CMK (cell line): ENCODE measurements around the gene RBX1.
"Not testable (repeated sequence)": the region's sequence is repeated elsewhere in the genome, so short reads cannot be mapped to it uniquely, and the experiment has no call there.

ENCODE experiments used
- DNase-seq: peaks from one replicate; pipeline ENCODE4 v3.0.0-alpha.2; 2010; ENCODE audit warnings: low read depth

The RBX1 gene

DNA sequence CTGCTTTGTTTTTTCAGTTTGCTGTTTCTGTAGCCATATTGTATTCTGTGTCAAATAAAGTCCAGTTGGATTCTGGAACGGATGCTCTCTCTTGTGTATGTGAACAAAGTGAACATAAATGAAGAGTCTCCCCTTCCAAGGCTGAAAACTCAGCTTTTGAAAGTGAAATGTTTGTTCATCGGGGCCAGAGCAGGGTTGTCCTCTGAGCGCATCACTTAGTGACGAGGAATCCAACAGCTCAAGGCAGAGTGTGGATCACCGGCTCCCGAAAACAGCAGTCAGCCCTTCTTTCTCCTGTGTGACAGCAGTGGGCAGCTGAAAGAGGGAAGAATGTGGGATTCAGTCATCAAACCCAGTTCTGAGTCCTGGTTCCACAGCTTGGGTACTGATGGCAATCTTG lies 21.4 kb downstream of the RBX1 start:
- DNase-seq = no peak

DNA sequence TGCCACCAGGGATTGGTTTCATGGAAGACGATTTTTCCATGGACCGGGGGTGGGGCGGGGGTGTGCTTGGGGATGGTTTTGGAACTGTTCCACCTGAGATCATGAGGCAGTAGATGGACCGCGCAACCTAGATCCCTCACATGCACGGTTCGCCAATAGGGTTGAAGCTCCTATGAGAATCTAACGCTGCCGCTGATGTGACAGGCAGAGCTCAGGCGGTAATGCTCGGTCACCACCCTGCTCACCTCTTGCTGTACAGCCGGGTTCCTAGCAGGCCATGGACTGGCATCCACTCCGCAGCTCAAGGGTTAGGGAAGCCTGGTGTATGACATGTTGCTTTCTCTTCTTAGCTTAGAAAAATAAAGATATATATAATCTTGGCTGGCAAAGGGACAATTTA lies 22.0 kb downstream of the RBX1 start:
- no peak for DNase-seq

DNA sequence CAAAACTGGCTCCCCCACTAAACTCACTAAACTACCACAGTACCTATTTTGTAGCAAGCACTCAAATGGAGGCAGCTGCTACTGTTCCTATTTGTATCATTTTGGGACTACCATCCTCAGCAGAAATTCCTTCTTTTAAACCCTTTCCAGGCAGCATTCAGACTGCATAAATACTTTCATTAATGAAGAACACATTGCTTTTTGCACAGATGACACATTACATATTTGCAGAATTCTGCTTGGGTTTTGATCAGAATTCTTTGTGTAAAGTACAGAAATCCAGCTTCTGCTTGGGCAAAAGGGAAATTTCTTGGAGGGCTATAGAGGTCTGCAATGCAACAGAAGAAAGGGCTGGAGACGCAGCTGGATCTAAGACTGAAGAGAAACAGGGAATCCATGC lies 24.2 kb downstream of the RBX1 start:
- no peak for DNase-seq

DNA sequence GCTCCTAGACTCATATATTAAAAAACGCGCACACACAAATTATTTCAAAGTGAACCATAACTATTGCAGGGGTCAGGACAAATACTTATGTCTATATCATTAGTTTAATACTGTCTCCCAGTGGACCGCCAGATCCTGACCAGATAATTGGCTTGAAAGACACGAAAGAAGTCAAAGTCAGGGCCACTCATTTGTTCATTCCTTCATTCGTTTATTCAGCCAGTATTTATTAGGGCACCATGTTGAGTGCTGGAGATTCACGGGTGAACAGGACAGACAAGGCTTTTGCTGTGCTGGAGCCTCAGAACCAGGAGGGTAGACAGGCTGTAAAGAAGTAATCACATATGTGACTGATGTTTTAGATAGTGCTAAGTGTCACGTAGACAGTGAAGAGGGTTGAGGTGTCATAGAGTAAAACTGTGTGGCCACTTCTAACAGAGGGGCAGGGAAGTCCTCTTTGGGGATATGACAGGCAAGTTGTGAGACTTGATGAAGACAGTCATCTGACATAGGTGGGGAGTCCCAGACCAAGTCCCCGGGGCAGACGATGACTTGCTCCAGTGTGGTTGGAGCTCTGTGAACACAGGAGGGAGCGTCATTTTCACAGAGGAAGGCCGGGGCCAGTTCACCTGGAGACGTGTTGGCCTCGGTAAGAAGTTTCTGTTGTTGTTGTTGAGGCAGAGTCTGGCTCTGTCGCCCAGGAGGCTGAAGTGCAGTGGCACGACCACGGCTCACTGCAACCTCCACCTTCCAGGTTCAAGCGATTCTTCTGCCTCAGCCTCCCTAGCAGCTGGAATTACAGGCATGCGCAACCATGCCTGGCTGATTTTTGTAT lies 25.9 kb downstream of the RBX1 start:
- DNase-seq = no peak

DNA sequence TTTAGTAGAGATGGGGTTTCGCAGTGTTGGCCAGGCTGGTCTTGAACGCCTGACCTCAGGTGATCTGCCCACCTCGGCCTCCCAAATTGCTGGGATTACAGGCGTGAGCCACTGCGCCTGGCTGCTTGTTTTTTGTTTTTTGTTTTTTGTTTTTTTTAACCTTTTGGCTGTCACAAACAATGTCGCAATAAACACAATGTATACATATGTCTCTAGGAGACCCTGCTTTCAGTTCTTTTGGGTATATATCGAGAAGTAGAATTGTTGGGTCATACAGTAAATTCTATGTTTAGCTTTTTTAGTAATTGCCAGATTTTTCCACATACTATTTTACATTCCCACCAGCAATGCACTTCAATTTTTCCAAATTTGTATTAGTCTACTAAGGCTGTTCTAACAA lies 28.0 kb downstream of the RBX1 start:
- no peak for DNase-seq

DNA sequence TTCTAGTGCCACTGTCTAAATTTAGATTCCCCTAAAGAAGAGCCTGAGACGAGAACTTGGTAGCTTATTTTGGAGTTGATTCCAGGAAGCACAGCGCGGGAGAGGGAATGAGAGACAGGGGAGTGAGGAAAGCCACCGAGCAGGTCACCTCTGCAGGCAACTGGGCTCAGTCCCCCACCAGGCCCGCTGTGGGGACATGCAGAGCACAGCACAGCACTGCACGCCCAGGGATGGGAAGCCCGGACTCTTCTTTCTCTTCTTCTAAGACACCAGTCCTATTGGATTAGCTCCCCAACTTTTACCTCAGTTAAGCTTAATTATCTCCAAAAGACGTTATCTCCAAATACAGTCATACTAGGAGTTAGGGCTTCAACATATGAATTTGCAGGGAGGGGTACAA lies 28.7 kb downstream of the RBX1 start:
- DNase-seq = no peak

DNA sequence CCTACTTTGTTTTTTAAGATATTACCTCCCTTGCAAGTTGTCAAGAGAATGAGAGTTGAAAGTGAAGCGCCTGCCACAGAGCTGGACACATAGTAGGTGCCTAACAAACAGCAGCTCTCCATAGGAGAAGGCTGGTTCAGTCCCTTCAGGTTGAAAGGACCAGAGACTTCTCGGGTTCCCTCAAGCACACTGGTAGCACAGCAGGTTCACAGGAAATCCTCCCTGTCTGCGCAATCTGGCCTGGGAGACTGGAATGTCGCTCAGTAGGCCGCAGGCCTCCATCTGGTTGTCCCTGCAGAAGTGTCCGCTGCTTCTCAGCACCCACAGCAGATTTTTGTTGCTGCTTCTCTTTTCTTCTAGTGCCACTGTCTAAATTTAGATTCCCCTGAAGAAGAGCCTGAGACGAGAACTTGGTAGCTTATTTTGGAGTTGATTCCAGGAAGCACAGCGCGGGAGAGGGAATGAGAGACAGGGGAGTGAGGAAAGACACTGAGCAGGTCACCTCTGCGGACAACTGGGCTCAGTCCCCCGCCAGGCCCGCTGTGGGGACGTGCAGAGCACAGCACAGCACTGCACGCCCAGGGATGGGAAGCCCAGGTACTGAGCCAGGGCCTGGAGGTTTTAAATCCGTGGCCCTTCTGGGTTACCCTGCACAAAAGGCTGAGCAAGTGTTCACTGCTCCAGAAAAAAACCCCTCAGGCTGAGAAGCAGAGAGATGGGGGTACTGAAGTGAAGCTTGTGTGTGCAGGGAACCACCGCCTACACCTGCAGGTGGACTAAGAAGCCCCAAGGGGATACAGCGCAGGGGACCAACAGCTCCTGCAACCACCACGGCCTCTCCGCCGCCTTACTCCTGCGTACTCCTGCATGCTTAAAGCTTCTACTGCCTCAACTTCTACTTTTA lies 31.6 kb downstream of the RBX1 start:
- no peak for DNase-seq

DNA sequence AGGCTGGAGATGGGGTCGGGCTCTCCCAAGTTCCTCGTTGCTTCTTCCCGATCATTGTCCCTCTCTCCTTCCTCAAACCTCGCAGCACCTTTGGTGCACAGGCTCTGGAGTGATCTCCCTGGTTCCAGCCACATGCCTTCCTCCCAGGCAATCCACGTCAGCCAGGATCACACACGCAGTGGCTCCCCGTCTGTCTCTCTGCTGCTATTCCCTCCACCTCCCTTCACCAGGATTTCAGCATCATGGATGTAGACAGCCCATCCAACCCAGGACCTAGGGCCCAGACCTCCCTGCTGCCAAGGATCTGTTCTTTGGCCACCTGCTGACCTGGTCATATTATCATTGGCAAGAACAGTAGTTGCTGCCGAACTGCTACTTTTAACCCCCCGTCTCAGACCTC lies 40.1 kb downstream of the RBX1 start:
- DNase-seq = no peak

DNA sequence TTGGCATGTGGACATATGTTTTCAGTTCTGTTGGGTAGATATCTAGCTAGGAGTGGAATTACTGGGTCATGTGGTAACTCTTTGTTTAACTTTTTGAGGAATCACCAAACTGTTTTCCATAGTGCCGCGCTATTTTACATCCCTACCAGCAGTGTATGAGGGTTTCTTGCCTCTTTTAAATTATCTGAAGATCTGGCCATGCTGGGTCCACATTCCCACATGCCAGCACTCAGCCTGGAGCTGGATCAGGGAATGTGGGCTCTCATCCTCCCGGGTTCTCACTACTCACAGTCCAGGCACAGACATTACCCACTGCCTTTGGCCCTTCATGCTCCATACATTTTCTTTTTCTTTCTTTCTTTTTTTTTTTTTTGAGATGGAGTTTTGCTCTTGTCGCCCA lies 44.6 kb downstream of the RBX1 start:
- DNase-seq = no peak

DNA sequence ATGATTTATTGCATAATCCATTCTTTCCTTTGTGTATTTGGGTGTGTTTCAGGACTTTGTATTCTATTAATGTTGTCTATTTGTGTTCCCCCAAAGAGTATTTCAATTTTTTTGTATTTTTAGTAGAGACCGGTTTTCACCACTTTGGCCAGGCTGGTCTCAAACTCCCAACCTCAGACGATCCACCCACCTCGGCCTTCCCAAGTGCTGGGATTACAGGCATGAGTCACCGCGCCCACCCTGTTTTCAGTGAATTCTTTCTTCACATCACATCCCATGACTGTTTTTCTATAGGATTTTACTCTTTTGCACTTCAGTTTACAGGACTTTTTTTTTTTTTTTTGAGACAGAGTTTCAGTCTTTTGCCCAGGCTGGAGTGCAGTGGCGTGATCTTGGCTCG lies 46.3 kb downstream of the RBX1 start:
- no peak for DNase-seq

DNA sequence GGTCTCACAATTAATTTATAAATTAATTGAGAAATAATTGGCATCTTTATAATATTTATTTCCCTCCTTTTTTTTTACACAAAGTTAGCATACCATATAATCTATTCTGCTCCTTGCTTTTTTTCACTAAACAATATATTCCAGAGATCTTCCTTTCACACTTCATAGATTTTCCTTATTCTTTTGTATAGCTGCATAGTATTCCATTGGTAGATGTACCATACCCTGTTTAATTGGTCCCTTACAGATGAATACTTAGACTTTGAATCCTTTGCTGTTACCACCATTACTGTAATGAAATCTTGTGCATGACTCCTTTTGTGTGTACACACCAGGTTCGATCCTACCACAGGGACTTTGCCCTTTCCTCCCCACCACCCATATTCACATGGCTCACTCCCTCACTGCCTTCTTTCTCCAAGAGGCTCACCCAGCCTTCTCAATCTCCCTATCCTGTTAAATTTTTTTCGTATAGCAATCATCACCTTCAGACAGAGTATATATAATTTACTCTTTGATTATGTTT lies 48.9 kb downstream of the RBX1 start:
- no peak for DNase-seq

DNA sequence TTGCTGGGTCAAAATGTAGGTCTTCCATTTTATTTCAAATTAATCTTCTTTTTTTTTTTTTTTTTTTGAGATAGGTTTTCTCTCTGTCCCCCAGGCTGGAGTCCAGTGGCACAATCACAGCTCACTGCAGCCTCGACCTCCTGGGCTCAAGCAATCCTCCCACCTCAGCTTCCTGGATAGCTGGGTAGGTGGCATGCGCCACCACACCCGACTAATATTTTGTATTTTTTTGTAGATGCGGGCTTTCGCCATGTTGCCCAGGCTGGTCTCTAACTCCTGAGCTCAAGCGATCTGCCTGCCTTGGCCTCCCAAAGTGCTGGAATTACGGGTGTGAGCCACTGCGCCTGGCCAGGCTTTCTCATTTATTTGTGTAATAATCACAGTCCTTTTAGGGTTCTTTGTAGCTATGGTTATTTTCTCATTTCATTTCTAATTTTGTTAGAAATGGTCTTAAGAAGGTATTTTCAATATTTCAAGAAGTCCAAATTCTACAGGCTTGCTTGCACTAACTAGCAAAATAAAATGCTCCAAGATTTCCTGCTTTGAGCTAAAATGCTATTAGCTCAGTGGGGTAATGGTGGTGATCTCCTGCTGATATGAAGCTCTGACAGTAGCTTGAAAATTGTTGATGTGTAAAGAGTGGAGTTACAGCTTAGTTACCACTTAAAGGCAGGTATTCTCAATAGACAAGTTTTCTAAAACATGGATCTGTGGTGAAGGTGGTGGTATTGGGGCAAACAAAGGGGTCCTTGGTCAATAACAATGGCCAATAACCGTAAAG lies 50.0 kb downstream of the RBX1 start:
- no peak for DNase-seq

DNA sequence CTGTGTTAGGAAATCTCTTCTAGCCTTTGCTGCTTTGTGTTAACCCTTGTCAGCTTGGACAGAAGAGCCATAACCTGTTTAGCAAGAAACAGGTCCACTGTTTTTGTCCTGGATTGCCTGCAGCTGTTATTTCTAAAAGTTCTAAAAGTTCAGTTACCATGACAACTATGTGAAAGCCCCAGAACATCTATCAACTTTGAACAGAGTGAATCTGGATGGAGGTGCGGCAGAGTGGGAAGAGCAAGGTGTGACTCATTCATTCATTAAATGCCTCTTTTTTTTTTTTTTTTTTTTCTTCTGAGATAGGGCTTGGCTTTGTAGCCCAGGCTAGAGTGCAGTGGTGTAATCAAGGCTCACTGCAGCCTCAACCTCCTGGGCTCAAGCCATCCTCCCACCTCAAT lies 50.5 kb downstream of the RBX1 start:
- no peak for DNase-seq

DNA sequence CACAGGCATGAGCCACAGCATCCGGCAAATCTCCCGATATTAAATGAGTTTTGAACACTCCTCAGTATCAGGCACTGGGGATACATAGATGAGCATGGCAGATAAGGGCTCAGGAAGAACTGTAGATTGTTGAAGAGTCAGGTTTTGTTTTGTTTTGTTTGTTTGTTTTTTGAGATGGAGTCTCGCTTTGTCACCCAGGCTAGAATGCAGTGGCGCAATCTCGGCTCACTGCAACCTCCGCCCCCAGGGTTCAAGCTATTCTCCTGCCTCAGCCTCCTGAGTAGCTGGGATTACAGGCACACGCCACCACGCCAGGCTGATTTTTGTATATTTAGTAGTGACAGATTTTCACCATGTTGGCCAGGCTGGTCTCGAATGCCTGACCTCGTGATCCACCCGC lies 51.2 kb downstream of the RBX1 start:
- not testable (repeated sequence) for DNase-seq

DNA sequence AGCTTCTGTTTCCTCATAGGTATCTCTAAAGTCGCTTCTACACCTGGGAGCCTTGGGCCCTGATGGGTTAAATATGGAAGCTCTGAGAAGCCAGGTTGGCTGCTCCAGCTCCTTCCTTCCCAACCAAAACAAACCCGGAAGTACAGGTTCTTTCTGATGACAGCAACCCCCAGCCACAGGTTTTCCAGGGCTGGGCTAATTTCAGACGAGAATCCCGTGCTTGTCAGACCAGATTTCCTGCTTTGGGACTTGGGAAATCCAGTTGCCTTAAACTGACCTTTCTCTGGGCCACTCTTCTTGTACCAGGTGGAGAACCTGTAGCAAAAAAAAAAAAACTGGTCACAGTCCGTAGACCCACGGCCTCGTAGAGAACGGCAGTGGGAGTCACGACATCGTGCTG lies 51.9 kb downstream of the RBX1 start:
- DNase-seq = no peak

DNA sequence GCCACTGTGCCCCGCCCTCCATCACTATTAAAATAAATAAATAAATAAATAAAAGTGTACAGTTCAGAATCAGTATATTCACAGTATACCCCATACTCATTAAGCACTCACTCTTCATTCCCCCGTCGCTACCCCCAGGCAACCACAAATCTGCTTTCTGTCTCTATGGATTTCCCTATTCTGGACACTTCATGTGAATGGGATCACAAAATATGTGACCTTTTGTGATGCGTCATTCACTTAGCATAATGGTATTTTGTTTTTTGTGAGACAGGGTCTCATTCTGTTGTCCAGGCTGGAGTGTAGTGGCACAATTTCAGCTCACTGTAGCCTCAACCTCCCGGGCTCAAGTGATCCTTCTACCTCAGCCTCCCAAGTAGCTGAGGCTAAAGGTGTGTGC lies 52.8 kb downstream of the RBX1 start:
- no peak for DNase-seq

DNA sequence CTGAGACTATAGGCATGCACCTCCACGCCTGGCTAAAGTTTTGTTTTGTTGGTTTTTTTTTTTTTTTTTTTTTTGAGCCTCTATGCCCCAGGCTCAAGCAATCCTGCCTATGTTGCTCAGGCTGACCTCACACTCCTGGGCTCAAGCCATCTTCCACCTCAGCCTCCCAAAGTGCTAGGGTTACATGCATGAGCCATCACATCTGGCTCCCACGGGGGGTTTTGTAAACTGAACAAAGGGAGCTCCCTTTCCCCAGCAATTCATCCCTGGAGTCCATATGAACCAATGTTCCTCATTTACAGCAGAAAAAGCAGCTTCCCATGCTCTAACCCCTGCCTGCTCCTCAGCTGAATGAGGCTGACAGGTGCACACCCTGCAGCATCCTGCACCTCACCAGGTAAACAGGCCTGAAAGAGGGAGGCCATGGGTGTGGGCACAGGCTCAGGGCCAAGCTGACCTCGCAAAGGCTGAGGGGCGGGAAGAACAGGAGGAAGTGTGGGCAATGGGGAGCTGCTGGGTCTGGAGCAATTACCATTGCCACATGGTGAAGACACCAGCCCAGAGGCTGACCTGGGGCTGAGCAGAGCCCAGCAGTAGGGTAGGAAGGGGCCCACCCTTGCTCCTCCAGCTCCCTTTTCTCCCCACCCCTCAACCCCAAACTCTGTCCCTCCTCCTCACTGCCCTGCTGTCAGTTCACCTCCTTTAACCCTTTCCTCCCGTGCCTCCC lies 58.2 kb downstream of the RBX1 start:
- no peak for DNase-seq

DNA sequence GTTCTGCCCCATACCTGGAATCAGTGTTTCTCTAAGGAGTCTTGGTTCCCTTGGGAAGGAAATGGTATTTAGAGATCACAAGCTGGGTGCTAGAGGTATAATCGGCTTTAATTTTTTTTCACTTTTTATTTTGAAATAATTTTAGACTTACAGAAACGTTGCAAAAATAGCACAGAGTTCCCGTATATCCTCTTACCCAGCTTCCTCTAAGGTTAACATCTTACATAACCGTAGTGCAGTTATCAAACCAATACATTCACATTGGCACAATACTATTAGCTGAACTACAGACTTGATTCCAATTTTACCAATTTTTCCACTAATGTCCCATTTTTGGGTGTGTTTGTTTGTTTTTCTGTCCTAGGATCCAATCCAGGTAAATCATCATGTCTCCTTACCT lies 63.8 kb downstream of the RBX1 start:
- no peak for DNase-seq

DNA sequence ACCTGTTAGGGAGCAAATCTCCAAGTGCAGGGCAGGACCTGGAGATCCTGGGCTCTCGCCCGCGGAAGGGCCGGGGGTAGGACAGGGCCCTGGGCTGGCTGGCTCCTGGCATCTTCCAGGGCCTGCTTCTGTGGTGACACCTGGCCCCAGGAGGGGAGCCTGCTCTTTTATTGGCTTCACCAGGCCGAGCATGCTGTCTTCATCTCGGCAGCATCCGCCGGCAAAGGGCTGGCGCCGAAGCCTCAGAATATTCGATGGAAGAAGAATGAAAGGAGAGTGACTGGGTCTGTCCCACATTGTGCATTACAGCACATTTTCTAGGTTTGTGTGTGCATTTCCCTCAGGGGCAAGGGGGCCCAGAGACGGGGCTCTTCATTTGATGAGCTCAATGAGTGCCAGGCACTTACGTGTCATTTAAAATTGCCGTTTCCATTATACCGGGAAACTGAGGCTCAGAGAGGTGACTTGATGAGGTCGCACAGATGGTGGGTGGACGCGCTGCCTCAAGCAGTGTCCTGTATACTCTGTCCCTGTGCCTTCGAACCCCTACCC lies 70.0 kb downstream of the RBX1 start:
- DNase-seq = no peak

DNA sequence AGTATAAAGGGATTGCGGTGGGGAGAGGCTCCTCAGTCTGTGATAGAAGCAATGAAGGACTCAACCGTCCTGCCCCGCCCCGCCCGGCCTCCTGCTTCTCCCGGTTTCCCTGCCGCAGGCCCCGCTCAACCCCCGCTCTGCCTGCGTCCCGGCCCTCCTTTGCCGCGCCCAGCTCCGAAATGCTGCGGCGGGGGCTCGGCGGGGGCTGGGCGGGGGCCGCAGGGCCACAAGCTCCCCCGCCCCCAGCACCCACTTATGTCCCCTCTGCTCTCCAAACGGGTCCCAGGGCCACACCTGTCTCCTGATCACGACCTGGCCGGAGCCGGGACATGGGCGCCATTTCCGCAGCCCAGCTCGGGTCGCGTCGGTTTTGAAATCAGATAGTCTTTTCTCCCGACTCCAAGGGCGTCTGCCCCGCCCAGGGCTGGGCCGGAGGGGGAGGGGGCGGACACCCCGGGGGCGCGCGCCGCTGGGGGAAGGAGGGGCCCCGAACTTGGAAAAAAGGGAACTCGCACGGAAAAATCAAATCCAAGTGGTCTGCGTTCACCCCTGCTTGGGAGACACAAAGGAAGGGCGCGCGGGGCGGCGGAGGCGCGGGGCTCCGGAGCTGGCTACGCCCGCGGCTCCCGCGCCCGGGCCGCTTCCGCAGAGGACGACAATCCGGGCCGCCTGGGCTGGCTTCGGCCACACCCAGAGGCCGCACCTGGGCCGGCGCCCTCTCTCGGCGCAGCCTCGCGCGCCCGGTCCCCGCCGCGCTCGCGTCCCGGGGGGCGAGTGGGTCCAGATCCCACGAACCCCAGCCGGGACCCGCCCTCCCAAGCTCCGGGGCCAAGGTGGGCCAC lies 70.7 kb downstream of the RBX1 start:
- DNase-seq = peak; percentile 14
